ENCODE measurements around the gene ITGAD.

GRCh38 chr16:31377210-31377903, 15.8 kb upstream of the ITGAD start:
- TF ChIP-seq ZNF33B (CRISPR knock-in tag; IDR thresholded peaks at IDR 0.05) (no peak), NR1H2 (CRISPR knock-in tag; IDR thresholded peaks at IDR 0.05; ENCODE audit: borderline replicate concordance, low read depth) (no peak)

Data from HepG2 (cell line).